ENCODE results near the gene GSG1L2.
"Not testable (repeated sequence)": the region's sequence is repeated elsewhere in the genome, so short reads cannot be mapped to it uniquely, and the experiment has no call there.

Gene GSG1L2

GRCh38 chr17:9788601-9789000 is 33.3 kb downstream of the GSG1L2 start:
- no peak for DNase-seq

- DNase-seq: no peak
Observed at GRCh38 chr17:9784544-9784943, 37.3 kb downstream of the GSG1L2 start.

GRCh38 chr17:9783465-9783864 is 38.4 kb downstream of the GSG1L2 start:
- not testable (repeated sequence) for DNase-seq

- DNase-seq: no peak
Observed at GRCh38 chr17:9783050-9783449, 38.8 kb downstream of the GSG1L2 start.

DNA sequence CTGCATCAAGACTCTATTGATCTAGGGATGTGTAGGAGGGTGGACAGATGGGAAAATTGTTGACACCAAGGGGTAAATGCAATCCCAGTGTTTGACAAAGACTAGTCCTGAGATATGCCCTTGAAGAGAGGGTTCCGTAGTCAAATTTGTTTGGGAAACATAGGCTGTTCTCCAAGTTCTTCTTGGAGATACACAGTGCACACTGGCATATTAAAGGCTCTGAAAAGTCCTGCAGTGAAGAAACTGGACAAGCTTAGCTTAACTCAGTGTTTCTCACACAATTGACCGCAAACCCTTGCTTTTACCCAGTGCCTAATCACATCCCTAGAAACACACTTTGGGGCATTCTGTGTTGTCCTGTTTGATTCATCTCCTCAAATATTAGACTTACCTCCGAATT is 41.3 kb downstream of the GSG1L2 start:
- no peak for DNase-seq

- no peak for DNase-seq
Observed at GRCh38 chr17:9776911-9777310, 45.0 kb downstream of the GSG1L2 start.

DNA sequence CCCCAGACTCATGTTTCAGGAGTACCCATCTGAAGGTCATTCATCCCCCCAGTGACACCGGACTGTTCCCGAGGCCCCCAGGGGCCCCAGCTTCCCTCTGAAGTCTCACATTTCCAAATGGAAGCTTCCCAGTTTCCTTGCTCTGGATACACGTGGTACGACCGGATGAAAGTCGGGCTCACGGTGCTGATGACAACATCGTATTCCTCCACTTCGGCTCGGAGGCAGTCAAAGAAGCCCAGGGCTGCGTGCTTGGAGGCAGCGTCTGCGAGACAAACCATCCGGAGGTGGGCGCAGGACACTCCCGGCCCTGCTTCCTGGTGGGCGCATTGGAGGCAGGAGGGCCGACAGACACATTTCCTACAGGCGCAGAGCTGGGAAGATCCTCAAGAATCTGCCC is 49.2 kb downstream of the GSG1L2 start:
- DNase-seq: no peak

GRCh38 chr17:9771465-9771864 is 50.4 kb downstream of the GSG1L2 start:
- DNase-seq: no peak

GRCh38 chr17:9769036-9769695 is 52.7 kb downstream of the GSG1L2 start:
- no peak for DNase-seq

DNA sequence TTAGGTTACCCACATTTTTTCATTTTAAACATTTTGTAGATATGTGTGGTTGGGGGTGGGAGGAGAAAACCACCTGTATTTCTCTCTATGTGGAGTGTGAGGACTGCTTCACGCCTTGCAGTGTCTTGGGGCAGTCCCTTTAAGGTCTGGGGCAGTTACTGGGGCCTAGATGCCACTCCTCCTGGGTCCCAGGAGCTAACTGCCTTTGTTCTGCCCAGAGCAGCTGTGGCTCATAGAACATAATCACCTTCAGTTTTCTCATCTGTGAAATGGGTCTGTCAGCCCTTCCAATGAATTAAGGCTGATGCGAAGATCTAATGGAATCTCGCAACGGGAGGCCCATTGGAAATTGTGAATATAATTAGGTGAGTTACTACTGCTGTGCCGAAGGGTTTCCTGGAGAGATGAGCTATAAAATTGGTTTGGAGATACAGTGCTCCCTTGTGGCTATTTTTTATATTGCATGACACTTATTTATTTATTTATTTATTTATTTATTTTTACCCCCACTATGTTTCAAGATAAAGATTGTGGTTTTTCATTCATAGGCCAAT is 53.4 kb downstream of the GSG1L2 start:
- no peak for DNase-seq

DNA sequence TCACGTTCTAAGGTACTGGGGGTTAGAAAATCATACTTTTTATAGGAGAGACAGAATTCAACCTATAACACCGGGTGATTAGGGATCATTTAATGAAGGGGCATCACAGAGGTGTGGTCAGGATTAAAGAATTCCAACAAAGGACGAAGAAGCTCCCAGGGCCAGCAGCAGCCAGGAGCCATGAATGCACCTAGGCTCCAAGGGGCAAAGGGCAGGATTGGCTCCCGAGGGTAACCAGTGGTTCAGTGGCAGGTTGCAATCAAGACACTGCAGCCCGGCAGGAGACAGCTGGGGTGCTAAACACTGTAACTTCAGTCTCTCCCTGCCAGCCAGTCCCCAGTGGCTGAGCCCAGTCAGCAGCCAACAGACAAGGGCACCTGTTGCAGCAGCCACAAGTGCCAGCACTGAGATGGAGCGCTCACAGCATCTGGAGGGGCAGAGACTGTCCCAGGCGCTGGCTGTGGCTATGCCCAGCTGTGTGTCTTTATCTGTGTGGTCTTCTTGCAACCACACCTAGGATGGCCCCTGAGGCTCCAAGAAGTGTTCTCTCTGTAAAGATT is 54.4 kb downstream of the GSG1L2 start:
- DNase-seq: no peak

DNA sequence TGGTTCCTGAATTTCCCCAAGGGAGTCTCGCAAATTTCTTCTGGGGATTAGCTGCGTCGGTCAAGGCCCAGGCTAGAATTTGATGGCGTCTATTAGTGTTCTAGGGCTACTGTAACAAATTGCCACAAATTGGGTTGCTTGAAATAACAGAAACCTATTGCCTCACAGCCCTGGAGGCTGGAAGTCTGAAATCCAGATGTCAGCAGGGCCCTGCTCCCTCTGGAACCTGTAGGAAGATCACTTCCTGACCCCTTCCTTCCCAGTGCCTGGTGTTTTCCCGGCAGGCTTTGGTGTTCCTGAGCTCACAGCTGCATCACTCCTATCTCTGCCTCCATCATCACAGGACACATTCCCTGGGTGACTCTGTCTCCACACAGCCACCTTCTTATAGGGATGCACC is 54.9 kb downstream of the GSG1L2 start:
- DNase-seq: no peak

DNA sequence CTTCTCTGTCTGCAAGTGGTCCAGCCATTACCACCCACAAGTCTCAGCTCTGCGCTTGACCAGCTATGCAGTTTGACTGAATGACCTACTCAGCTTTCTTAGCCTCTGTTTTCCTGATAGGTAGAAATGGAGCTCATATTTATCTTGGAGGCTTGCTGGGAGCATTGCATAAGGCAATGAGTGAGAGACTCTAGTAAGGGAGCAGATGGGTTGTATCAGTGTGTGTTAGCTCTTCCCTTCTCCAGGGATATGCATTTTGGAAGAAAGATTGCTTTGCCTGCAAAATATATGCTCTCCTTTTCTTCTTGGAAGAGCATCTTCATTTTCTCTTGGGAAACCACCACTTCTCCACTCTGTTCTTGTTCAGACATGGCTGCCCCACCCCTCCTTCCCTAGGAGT is 56.6 kb downstream of the GSG1L2 start:
- no peak for DNase-seq

DNA sequence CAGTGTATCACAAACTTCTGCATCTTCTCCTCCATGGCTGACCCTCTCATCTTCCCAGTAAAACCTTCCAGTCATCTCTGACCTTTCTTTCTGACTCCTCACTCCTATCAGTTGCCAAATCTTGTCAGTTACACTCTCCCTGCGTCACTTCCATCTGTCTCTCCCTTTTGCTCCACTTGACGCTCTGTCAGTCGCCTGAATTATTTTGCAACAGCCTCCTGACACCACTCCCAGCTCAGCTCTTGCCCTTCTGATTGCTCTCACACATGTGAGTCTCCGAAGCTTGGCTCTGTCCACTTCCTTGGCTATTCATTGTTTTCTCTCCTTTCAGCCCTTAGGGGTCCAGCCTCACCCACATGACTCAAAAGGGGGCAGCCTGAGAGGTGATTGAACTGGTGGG is 58.2 kb downstream of the GSG1L2 start:
- no peak for DNase-seq

GRCh38 chr17:9760266-9760665 is 61.6 kb downstream of the GSG1L2 start:
- DNase-seq: no peak

GRCh38 chr17:9755083-9755482 is 66.8 kb downstream of the GSG1L2 start:
- DNase-seq: no peak
